ENCODE results near the gene ATP4B. TPM values are rescaled to one million over a fixed set of nuclear protein-coding genes. Genes with fewer than 3 reads are reported as not detected.

The ATP4B gene
- total RNA-seq: not detected

DNA sequence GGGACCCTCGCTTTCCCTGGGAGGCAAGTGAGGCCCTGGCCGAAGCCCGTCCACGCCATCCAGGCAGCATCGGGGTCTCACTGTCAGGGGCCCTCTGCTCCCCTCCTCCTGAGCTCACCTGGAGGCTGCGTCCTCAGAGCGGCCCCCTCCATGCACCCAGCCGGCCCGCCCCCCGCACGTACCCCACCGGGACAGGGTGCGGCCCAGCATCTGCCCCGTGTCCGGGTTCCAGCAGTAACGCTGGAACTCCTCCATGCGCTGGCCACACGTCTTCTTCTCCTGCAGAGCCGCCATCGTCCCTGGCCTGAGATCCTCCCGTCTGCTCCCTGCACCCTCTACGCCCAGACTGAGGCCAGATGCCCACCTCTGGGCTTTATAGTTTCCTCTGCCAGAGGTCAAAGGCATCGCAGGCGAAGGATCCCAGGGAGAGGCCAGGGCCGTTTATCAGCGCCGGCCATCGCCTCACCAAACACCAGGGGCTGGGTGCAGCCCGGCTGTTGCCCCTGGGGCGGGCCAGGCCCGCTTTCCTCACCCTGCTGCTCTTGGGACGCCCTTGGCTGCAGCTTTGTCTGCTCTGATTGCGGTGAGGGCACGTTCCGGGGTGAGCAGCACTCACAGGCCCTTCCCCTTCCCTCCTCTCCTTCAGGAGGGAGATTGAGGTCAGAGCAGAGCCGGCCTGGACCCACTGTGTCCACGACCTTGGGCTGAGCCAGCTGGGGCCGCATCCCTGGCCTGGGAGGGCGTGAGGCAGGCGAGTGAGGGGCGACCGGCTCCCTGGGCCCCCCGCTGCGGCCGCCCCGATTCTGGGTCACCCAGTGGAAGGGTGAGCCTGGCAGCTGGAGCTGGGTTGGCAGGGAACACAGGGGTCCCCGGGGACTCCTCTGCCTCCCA is at the start of gene ATP4B:
Gene ATP4B, minus strand, starts transcription at position 348 of the 891 bp plus-strand sequence. Its CDS starts 54 bp downstream, at position 294.
- no peak for DNase-seq (ENCODE audit: low spot score)
- H3K9me3 ChIP-seq: peaks cover 0 to 19% of the 10 kb centered on the region in 2 donors
- no peaks in the 10 kb centered on the region for H3K4me1 ChIP-seq
- no peak within 1 kb of the TSS for H3K27ac ChIP-seq
- H3K4me3 ChIP-seq: no peak within 1 kb of the TSS
- TF ChIP-seq, protein P1, sequence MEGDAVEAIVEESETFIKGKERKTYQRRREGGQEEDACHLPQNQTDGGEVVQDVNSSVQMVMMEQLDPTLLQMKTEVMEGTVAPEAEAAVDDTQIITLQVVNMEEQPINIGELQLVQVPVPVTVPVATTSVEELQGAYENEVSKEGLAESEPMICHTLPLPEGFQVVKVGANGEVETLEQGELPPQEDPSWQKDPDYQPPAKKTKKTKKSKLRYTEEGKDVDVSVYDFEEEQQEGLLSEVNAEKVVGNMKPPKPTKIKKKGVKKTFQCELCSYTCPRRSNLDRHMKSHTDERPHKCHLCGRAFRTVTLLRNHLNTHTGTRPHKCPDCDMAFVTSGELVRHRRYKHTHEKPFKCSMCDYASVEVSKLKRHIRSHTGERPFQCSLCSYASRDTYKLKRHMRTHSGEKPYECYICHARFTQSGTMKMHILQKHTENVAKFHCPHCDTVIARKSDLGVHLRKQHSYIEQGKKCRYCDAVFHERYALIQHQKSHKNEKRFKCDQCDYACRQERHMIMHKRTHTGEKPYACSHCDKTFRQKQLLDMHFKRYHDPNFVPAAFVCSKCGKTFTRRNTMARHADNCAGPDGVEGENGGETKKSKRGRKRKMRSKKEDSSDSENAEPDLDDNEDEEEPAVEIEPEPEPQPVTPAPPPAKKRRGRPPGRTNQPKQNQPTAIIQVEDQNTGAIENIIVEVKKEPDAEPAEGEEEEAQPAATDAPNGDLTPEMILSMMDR (IDR thresholded peaks at IDR 0.05): no peak
- H3K36me3 ChIP-seq: no peaks in the 10 kb centered on the region
- H3K27me3 ChIP-seq: no peaks in the 10 kb centered on the region

DNA sequence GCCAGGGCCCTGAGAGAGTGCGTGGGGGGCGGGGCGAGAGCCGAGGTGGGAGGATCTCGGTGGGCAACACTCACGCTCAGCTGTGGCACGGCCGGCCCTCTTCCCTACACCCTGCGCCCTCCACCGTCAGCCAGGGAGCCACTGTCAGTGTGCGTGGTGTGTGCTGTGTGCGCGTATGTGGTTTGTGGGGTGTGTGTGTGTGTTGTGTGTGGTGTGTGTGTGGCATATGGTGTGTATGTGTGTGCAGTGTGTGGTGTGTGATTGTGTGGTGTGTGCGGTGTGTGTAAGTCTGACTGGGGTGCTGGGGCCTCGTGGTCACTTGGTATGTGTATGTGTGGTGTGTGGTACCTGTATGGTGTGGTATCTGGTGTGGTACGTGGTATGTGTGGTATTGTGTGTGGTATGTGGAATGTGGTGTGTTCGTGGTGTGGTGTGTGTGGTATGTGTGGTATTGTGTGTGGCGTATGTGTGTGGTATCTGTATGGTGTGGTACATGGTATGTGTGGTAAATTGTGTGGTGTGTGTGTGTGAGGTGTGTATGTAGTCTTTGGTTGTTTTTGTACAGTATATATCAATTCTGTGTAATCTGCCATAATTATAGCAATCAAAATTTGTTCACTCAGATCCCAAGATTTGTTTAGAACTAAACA is 14.1 kb upstream of the ATP4B start:
- Histone ChIP-seq H3K27me3 (no peaks in the 10 kb centered on the region), H3K9me3 (no peaks in the 10 kb centered on the region), H3K4me1 (no peaks in the 10 kb centered on the region), H3K27ac (no peak overlapping the region), H3K36me3 (no peaks in the 10 kb centered on the region), H3K4me3 (no peak overlapping the region)
- no peak for DNase-seq (ENCODE audit: low spot score)
- TF ChIP-seq, protein P1 (IDR thresholded peaks at IDR 0.05): no peak

- Histone ChIP-seq H3K36me3 (no peaks in the 10 kb centered on the region), H3K9me3 (no peaks in the 10 kb centered on the region), H3K4me3 (no peak overlapping the region), H3K27ac (no peak overlapping the region), H3K4me1 (no peaks in the 10 kb centered on the region), H3K27me3 (no peaks in the 10 kb centered on the region)
- TF ChIP-seq, protein P1 (IDR thresholded peaks at IDR 0.05): no peak
- DNase-seq (ENCODE audit: low spot score): no peak
Observed at GRCh38 chr13:113671066-113672001, 13.3 kb upstream of the ATP4B start.

GRCh38 chr13:113670541-113670940 is 12.5 kb upstream of the ATP4B start:
- TF ChIP-seq, protein P1 (IDR thresholded peaks at IDR 0.05): no peak
- H3K36me3 ChIP-seq: no peaks in the 10 kb centered on the region
- no peak for DNase-seq (ENCODE audit: low spot score)

GRCh38 chr13:113669755-113670341 is 11.8 kb upstream of the ATP4B start:
- Histone ChIP-seq H3K27ac (no peak overlapping the region), H3K36me3 (no peaks in the 10 kb centered on the region), H3K4me1 (no peaks in the 10 kb centered on the region), H3K9me3 (no peaks in the 10 kb centered on the region), H3K27me3 (no peaks in the 10 kb centered on the region), H3K4me3 (no peak overlapping the region)
- DNase-seq (ENCODE audit: low spot score): no peak
- TF ChIP-seq, protein P1 (IDR thresholded peaks at IDR 0.05): no peak

More at GRCh38 chr13:113670541-113670940, 12.5 kb upstream of the ATP4B start:
- Histone ChIP-seq H3K27ac (no peak overlapping the region), H3K9me3 (no peaks in the 10 kb centered on the region), H3K27me3 (no peaks in the 10 kb centered on the region), H3K4me3 (no peak overlapping the region), H3K4me1 (no peaks in the 10 kb centered on the region)

Data from right atrium auricular region (tissue), 2 donors.